MM.1S (cell line): ENCODE results near the gene UXT.

Experiments
- DNase-seq: peaks from one replicate; pipeline ENCODE4 v3.0.0-alpha.2; 2015
- H2AFZ ChIP-seq: fragments of 300-600 bp; sonication (generic); 2 replicates; pipeline ENCODE4 v1.6.0; 2016; ENCODE audit warnings: antibody characterized with exemption, low read length
- H3F3A ChIP-seq: fragments of 300-600 bp; sonication (generic); 2 replicates; pipeline ENCODE4 v1.6.1; 2016; ENCODE audit warnings: mild to moderate bottlenecking, antibody characterized with exemption, low read length, moderate library complexity, mixed read lengths; ENCODE audit not compliant: insufficient read depth
- H3K27ac ChIP-seq: fragments of 300-600 bp; sonication (generic); 2 replicates; pipeline ENCODE4 v1.5.1; 2016; ENCODE audit warnings: mild to moderate bottlenecking, low read length
- H3K27me3 ChIP-seq: fragments of 300-600 bp; sonication (generic); replicated peaks from 2 replicates; pipeline ENCODE4 v1.6.0; 2016; ENCODE audit warnings: low read length; ENCODE audit not compliant: insufficient read depth
- H3K36me3 ChIP-seq: fragments of 300-600 bp; sonication (generic); replicated peaks from 2 replicates; pipeline ENCODE4 v1.6.1; 2016; ENCODE audit warnings: mild to moderate bottlenecking, low read length, mixed read lengths; ENCODE audit not compliant: insufficient read depth
- H3K4me1 ChIP-seq: fragments of 300-600 bp; sonication (generic); 2 replicates; pipeline ENCODE4 v1.6.1; 2016; ENCODE audit warnings: low read length, mixed read lengths
- H3K4me2 ChIP-seq: fragments of 300-600 bp; sonication (generic); 2 replicates; pipeline ENCODE4 v1.6.0; 2016; ENCODE audit warnings: low read depth, low read length
- H3K4me3 ChIP-seq: fragments of 300-600 bp; sonication (generic); 2 replicates; pipeline ENCODE4 v1.5.1; 2016; ENCODE audit warnings: low read length, mixed read lengths
- H3K79me2 ChIP-seq: fragments of 300-600 bp; sonication (generic); 2 replicates; pipeline ENCODE4 v1.6.1; 2016; ENCODE audit warnings: mixed run types, low read length, mixed read lengths
- H3K9ac ChIP-seq: fragments of 300-600 bp; sonication (generic); 2 replicates; pipeline ENCODE4 v1.6.1; 2016; ENCODE audit warnings: low read length, mixed read lengths
- H3K9me2 ChIP-seq: fragments of 300-600 bp; sonication (generic); replicated peaks from 2 replicates; pipeline ENCODE4 v1.6.1; 2016; ENCODE audit warnings: mild to moderate bottlenecking, low read length, mixed read lengths; ENCODE audit not compliant: insufficient read depth
- H3K9me3 ChIP-seq: fragments of 300-600 bp; sonication (generic); replicated peaks from 2 replicates; pipeline ENCODE4 v1.6.1; 2016; ENCODE audit warnings: mild to moderate bottlenecking, low read length, mixed read lengths; ENCODE audit not compliant: insufficient read depth
- H4K20me1 ChIP-seq: fragments of 300-600 bp; sonication (generic); 2 replicates; pipeline ENCODE4 v1.6.1; 2016; ENCODE audit warnings: mild to moderate bottlenecking, low read length, moderate library complexity, mixed read lengths; ENCODE audit not compliant: insufficient read depth
- EZH2 ChIP-seq: fragments of 300-600 bp; sonication (generic); optimal IDR thresholded peaks from 2 replicates; pipeline ENCODE3; 2017; ENCODE audit warnings: low read depth, mild to moderate bottlenecking, antibody characterized with exemption, low read length, mixed read lengths
- EZH2phosphoT487 ChIP-seq: fragments of 300-600 bp; sonication (generic); IDR thresholded peaks from 2 replicates; pipeline ENCODE4 v1.6.1; 2018; ENCODE audit warnings: antibody characterized with exemption, low read length
- TF ChIP-seq, protein P1 (sequence below): fragments of 300-600 bp; sonication (generic); IDR thresholded peaks from 2 replicates; pipeline ENCODE4 v1.5.1; 2016; ENCODE audit warnings: antibody characterized with exemption, low read length, mixed read lengths

Gene UXT, protein sequence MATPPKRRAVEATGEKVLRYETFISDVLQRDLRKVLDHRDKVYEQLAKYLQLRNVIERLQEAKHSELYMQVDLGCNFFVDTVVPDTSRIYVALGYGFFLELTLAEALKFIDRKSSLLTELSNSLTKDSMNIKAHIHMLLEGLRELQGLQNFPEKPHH

GRCh38 chrX:47658684-47659420 lies at the start of gene UXT:
UXT (minus strand) TSS chrX:47659180; CDS start chrX:47658927, 253 bp downstream.
- Histone ChIP-seq H2AFZ (peak within 1 kb of the TSS; percentile 57), H3K27me3 (no peaks in the 10 kb centered on the region)

DNA sequence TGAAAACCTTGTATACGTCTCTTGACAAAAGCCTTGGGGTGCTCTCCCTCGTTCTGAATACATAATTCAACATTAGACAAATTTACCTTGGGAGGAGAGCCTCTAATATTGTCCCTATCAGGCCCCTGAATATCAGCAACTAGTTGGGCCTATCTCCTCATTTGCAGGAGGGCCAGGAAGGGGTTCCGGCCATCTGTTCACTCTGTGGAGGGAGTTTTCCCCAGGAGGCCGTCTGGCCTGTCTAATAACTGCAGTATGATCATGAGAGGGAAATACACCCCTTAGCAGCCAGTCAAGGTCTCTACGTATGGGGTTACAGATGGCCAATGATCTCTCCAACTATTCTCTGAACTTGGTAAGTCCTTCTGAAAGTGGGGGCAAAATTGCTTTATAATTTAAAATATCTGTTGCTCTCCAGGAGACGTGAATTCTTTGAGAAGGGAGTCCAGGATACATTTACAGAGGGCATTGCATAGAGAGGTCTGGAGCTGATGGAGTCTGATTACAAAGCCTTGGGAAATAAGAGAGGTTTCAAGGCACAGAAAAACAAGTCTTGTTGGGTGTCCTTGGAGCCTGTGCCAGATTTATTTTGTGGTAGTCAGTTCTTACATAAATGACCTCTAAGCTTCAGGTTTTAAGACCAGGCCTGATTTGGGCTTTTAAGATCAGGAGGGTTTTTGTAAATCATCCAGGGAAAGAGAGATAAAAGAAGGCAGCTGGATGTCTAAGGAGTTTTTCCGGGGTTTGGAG lies 48.2 kb upstream of the UXT start:
- no peak overlapping the region for H3K4me3 ChIP-seq
- TF ChIP-seq EZH2 = no peak
- TF ChIP-seq, protein P1, sequence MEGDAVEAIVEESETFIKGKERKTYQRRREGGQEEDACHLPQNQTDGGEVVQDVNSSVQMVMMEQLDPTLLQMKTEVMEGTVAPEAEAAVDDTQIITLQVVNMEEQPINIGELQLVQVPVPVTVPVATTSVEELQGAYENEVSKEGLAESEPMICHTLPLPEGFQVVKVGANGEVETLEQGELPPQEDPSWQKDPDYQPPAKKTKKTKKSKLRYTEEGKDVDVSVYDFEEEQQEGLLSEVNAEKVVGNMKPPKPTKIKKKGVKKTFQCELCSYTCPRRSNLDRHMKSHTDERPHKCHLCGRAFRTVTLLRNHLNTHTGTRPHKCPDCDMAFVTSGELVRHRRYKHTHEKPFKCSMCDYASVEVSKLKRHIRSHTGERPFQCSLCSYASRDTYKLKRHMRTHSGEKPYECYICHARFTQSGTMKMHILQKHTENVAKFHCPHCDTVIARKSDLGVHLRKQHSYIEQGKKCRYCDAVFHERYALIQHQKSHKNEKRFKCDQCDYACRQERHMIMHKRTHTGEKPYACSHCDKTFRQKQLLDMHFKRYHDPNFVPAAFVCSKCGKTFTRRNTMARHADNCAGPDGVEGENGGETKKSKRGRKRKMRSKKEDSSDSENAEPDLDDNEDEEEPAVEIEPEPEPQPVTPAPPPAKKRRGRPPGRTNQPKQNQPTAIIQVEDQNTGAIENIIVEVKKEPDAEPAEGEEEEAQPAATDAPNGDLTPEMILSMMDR = no peak
- TF ChIP-seq EZH2phosphoT487 = no peak
- H3K4me2 ChIP-seq = no peak overlapping the region
- H3K79me2 ChIP-seq = no peaks in the 10 kb centered on the region
- no peaks in the 10 kb centered on the region for H3F3A ChIP-seq
- H3K9ac ChIP-seq = no peak overlapping the region
- no peaks in the 10 kb centered on the region for H3K36me3 ChIP-seq
- H2AFZ ChIP-seq = no peak overlapping the region
- H3K27me3 ChIP-seq = no peaks in the 10 kb centered on the region
- H3K4me1 ChIP-seq = no peaks in the 10 kb centered on the region
- H4K20me1 ChIP-seq = no peaks in the 10 kb centered on the region
- DNase-seq = no peak
- H3K9me2 ChIP-seq = no peaks in the 10 kb centered on the region
- no peaks in the 10 kb centered on the region for H3K9me3 ChIP-seq
- H3K27ac ChIP-seq = no peak overlapping the region

More at GRCh38 chrX:47658684-47659420, at the start of gene UXT:
- Histone ChIP-seq H3K4me2 (peak within 1 kb of the TSS; percentile 63), H4K20me1 (no peaks in the 10 kb centered on the region), H3K4me1 (no peaks in the 10 kb centered on the region), H3F3A (no peaks in the 10 kb centered on the region), H3K9ac (peak within 1 kb of the TSS; percentile 95), H3K9me2 (no peaks in the 10 kb centered on the region), H3K27ac (peak within 1 kb of the TSS; percentile 99), H3K4me3 (peak within 1 kb of the TSS; percentile 78), H3K79me2 (peaks cover 8% of the 10 kb centered on the region), H3K36me3 (0 out of 2 replicates have a peak, but pooled peaks cover 3% of the 10 kb centered on the region), H3K9me3 (no peaks in the 10 kb centered on the region)
- TF ChIP-seq EZH2 = no peak
- no peak for TF ChIP-seq EZH2phosphoT487
- TF ChIP-seq, protein P1 = no peak
- DNase-seq = peak; percentile 91

- no peaks in the 10 kb centered on the region for H3K9me2 ChIP-seq
- no peak overlapping the region for H3K27ac ChIP-seq
- TF ChIP-seq, protein P1 = no peak
- TF ChIP-seq EZH2phosphoT487 (no peak), EZH2 (no peak)
- H3K4me2 ChIP-seq = no peak overlapping the region
- no peaks in the 10 kb centered on the region for H3K9me3 ChIP-seq
- H4K20me1 ChIP-seq = no peaks in the 10 kb centered on the region
- no peak overlapping the region for H2AFZ ChIP-seq
- H3K9ac ChIP-seq = no peak overlapping the region
- no peaks in the 10 kb centered on the region for H3K4me1 ChIP-seq
- H3K79me2 ChIP-seq = no peaks in the 10 kb centered on the region
- DNase-seq = no peak
- H3F3A ChIP-seq = no peaks in the 10 kb centered on the region
- no peaks in the 10 kb centered on the region for H3K27me3 ChIP-seq
- no peaks in the 10 kb centered on the region for H3K36me3 ChIP-seq
- H3K4me3 ChIP-seq = no peak overlapping the region
Observed at GRCh38 chrX:47706575-47706974, 47.6 kb upstream of the UXT start.
